NCI-H1436 (cell line): ENCODE measurements around the gene DNAJA1.

Experiments used
- DNase-seq: peaks from one replicate; lab custom pipeline; 2025; lab: John Stamatoyannopoulos, UW

DNAJA1 gene

DNA sequence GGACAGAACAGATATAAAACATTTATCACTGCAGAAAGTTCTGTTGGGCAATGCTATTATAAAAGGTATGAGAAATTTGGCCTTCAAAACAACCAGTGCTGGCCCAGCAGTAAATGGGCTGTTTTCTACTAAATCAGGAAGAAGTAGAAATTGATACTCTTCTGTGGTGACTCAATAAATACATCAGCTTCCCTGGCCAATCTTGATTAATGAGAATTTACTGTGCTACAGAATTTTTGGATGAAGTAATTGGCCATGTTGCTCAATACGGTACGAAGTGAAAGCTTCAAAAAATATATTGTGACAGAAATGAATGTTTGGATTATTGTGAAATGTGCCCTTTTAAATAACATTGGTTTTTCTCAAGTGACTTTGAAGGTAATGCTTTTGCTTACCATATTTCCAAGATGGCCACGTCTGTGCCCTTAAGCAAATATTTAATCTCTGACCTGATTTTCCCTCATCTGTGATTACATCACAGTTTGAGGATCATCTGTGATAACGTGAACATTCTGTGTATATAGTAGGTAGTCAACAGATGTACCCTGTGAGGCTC is 4.2 kb downstream of the DNAJA1 start:
- DNase-seq = no peak

DNA sequence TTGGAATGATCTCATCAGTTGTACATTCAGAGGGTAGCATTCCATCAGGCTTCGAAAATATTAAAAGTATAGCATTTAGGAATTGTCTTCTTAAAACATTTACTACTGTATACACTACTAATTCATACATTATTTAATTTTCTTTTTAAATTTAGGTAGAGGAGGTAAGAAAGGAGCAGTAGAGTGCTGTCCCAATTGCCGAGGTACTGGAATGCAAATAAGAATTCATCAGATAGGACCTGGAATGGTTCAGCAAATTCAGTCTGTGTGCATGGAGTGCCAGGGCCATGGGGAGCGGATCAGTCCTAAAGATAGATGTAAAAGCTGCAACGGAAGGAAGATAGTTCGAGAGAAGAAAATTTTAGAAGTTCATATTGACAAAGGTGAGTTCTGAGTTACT is 5.2 kb downstream of the DNAJA1 start:
- DNase-seq = no peak

DNA sequence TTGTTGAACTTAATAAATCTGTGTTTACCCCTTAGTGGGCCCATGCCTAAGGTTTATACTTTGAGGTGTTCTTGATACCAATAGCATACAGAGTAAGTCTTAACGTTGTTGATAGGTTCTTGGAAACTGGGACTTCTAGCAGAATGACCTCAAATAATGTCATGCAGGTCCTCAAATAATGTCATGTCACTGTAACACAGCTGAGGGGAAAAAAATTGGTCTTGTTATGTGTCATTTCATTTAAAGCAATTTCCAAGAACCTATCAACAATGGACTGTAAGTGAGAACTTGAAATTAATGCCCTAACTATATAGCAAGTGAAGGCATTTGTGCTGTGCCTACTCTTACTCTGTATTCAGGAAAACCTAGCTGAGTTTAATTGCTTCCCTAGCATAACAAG is 7.2 kb downstream of the DNAJA1 start:
- DNase-seq = no peak

DNA sequence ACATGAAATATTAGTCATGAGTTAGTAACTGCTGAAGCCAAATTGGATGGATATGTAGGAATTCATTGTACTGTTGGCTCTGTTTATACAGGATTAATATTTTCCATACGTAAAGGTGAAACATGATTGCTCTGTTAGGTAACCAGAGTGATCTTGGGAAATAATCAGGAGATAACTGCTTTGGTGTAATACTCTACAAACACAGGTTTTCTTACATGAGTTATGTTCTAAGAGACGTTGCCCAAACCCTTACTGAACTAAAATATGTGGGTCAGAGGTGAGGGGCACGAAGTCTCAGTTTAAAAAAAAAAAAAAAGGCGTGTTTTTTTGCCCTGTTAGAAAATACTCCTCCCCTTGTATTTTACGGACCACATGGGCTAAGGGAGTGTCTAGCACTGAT is 7.8 kb downstream of the DNAJA1 start:
- DNase-seq = no peak

DNA sequence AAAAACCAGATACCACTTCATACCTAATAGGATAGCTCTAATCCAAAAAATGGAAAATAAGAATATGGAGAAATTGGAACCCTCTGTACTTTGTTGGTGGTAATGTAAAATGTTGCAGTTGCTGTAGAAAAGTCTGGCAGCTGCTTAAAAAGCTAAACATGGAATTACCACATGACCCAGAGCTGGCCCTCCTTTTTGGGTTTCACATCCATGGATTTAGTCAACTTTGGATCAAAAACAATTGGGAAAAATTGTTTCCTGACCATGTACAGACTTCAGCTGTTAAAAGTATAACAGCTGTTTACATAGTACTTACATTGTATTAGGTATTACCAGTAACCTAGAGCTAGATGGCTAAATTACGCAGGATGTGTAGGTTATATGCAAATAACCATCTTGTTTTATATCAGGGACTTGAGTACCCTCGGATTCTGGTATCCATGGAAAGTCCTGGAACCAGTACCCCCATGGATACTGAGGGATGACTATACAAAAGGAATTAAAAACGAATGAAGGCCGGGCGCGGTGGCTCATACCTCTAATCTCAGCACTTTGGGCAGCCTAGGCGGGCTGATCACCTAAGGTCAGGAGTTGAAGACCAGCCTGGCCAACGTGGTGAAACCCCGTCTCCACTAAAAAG is 15.8 kb downstream of the DNAJA1 start:
- DNase-seq = no peak

DNA sequence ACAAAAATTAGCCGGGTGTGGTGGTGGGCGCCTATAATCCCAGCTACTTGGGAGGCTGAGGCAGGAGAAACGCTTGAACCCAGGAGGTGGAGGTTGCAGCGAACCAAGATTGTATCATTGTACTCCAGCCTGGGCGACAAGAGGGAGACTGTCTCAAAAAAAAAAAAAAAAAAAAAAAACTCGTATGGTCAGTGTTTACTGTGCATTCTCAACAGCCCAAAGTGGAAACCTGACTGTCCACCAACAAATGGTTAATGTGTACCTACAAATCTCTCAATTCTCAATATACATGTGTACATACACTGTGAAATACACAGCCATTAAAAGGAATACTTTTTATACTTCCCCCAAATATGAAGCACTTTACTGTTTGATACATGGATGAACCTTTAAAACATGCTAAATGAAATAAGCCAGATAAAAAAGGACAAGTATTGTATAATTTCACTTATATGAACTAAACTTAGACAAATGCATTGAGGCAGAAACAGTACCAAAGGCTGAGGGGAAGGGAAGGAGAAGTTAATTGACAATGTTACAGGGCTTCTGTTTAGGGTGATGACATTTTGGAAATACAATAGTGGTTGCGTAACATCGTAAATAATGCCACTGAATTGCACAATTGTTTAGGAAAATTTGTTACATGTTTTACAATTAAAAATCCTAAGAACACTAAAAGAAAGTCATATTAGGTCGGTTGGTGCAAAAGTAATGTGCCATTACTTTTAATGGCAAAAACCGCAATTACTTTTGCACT is 16.5 kb downstream of the DNAJA1 start:
- DNase-seq = no peak

DNA sequence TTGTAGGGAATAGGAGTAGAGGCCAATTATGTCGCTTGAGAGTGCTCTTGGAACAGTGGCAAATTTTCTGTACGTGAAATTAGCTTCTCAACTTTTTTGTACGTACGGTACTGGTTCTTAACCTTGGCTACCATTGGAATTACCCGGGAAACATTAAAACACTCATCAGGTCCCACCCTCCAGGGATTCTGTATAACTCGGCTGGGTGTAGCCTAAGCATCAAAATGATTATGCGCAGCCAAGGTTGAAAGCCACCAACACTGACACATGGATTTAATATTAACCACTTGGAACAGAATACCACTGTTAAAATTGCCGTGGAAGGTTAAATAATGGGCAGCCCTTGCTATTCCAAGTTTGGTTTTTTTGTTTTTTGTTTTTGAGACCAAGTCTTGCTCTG is 17.4 kb downstream of the DNAJA1 start:
- DNase-seq = no peak

DNA sequence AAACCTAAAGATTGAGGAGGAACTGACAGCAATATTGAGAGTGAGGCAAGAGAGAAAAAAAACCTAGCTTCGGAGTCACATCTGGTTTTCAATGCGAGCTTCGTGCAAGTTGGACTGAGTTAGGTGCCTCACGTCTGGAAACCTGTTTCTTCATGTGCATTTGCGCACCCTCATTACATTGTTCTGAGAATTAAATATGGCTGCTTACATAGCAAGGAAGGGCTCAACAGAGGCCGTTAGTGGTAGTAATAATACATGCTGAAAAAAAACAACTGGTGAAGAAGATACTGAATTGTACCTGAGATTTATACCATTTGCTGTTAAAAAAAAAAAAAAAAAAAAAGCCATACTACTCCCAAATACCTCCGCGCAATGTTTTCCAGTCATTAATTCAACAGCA is 18.6 kb downstream of the DNAJA1 start:
- no peak for DNase-seq

DNA sequence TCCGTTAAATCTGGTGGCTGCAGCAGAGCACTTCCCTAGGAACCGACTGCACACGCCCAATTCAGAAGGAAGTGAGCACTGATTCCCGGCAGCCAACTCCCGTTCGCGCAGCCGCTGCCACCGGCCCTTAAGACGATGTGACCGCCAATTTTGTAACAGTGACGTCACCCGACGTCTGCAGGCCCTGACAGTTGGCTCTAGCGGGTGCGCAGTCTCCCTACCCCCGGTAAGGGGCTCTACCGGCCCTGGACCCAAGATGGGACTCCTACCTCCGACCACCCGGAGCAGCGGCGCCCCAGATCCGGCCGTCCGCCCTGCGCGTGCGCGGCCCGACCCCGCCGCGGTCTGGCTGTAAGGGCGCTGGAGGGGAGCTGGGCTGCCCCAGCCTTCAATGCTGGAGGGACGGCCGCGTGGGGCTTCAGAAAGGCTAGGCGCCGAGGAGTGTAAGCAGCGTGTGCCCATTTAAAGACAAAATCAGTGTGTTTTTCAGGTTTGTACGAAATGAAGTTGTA is 19.1 kb downstream of the DNAJA1 start:
- DNase-seq = peak; percentile 83

DNA sequence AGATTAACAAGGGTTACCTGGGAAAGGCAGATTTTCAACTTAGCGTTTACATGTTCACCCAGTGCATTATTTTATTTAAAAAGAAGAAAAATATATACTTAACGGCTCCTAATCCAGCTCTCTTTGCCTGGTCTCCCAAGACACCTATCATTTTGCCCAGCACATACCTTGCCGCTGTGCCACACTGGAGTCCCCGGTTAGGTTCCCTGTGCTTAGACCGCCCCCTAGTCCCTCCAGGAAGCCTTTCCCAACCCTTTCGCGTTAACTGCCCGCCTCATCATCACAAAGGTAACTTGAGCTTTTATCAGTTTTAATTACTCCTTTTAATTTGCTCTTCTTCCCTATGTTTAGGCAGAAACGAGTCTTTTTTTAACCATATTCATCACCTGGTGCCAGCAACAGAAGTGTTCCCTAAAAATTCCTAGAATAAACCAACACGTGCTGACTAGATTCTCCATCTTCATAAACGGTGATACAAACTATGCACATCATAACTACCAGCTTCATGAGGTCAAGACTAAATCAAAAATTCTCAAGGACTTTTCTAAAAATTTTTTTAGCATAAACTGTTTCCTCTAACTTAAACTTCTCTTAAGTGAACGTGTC is 19.7 kb downstream of the DNAJA1 start:
- DNase-seq = no peak

DNA sequence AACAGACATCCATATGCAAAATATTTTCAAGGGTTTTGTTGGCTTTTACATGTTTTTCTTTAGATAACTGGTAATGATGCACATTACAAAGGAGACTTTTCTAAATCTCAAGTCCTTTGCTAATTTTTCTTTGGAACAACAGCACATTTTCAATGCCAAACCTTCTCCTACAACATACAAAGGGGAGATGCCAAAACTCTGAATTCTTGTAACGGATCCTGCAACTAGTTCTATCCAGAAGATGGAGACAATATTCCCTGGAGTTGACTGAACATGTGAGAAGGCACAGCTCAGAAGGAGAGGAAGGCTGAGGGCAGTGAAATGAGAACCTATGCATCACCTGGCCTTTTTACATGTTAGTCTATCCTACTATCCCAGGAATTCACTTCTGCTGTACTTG is 21.0 kb downstream of the DNAJA1 start:
- DNase-seq = no peak

DNA sequence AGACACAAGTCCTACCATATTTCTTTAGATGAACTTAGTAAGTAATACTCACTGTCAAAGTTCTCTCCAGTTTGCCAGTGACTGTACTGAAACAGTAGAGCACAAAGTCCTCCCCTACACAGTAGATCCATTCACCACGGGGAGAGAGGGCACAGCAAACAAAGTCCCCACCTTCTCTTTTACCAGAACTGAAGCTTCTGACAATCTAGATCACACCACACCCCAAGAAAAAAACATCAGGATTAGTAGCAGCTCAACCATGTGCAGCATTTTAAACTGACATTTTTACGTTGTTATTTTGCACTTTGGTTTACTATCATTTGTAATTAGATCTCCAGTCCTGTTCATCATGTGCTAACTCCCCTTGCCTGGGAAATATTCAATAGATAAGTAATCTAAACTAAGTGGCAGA is 23.0 kb downstream of the DNAJA1 start:
- DNase-seq = no peak

DNA sequence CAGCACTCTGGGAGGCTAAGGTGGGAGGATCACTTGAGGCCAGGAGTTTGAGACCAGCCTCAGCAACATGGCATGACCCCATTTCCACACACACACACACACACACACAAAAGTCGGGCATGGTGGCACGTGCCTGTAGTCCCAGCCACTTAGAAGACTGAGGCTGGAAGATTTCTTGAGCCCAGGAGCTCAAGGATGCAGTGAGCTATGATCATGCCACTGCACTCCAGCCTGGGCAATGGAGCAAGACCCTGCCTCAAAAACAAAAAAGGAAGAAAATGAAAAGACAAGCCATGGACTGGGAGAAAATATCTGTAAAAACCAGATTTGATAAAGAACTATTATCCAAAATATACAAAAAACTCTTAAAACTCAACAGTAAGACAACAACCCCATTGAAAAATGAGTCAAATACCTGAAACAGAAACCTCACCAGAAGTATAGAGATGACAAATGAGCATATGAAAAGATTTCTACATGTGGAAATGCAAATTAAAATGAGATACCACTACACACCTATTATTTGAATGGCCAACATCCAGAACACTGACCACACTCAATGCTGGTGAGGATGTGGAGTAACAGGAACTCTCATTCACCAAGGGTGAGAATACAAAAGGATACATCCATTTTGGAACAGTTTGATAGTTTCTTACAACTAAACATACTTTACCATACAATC is 24.7 kb downstream of the DNAJA1 start:
- DNase-seq = no peak

DNA sequence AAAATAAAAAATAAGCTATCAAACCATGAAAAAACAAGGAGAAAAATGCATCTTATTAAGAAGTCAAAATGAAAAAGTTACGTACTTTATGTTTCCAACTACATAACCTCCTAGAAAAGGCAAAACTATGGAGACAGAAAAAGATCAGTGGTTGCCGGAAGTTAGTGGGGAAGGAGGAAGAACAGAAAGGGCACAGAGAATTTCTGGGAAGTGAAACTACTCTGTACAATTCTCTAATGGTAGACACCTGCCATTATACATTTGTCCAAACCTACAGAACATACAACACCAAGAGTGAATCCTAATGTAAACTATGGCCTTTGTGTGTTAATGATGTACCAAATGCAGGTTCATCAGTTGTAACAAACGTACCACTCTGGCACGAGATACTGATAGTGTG is 26.1 kb downstream of the DNAJA1 start:
- no peak for DNase-seq

DNA sequence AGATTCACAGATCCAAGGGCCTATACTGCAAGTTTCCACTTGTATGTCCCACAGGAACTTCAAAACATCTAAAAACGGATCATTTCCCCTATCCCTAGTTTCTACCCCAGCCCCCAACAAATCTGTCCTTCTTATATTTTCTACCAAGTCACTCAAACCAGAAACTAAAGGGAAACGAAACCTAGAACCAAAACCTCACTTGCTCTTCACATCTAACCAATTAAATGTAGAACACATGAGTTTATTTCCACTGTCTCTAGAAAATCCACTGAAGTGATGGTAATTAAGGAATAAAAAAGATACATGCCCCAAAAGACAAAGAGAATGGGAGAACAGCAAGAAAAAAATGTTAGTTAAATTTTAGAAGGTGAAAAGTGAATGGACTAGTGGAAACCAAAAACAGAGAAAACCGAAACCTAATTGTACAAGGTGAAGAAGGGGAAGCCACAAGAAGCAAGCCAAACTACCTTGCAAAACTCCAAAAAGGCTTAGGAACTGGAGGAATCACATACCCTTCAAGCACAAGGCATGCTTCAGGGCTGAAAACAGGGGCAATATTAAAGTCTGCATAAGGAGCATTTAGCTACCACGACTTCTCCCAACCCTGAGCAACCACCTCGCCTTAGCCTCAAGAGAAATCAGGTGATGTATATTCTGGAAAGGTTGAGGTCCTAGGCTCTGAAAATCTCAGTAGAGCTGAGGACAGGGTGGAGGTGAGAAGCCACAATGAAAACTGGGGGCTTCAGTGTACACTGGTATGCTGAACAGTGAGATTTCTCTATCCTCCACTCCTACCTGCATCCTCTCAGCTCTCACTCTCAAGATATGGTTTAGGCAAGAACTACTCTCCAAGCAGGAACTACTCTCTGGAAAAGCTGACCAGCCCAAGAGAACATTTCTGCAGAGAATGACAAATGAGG is 40.3 kb downstream of the DNAJA1 start:
- no peak for DNase-seq

DNA sequence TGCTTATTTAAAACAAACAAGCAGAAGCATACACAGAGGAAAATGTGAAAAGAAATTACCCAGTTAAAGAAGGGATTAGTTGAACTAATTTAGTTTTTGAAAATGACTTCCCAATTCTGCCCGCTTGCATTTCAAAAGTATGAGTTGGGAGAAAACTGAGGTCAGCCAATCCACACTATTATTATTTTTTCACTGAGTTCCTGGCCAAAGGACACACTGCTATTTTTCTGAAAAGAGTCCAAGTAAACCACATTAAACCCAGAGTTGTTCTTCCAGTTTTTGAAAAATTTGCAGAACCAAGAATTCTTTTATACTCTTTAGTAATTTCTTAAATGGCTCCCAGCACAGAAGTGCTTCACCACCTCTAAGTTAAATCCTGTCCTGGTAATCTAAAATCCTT is 43.9 kb downstream of the DNAJA1 start:
- DNase-seq = no peak

DNA sequence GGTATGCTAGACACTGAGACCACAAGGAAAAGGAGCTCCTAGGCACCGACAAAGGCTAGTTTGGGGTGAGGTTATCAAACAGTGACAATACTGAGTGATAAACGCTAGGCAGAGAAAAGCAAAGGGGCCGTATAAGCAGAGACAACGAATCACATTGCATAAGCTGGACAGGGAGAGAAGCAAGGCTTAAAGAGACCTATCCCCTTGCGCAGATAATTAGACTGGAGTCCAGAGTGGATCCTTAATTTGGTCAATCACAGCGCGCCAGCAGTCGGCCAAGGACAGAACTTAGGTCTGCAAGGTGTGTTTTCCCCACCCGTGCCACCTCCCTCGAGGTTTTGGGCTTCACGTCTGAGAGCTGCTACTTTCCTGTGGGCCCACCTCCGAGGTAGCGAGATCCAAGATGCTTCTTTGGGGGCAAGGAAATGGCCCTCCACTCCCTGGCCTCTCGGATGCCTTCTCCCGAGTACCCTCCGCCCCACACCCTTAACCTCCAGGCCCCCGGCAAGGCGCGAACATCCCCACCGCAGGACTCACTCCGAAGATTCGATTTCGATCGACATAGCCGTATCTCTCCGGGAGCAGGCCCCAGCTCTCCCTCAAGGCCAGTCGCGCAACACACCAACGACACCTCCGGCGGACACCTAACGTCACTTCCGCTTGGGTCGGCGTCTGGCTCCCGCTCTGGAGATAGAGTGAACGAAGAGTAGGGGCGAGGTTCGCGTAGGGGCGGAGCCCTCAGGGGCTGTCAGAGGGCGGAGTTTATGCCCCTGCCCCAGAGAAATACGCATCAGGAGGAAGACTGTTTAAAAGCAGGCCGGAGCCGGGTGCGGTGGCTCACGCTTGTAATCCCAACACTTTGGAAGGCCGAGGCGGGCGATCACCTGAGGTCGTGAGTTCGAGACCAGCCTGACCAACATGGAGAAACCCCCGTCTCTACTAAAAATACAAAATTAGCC is 51.3 kb downstream of the DNAJA1 start, which contains the start of gene SMU1:
SMU1 (minus strand) TSS at position 629 of the 959 bp plus-strand sequence; CDS start at position 563, 66 bp downstream.
- peak; percentile 98 for DNase-seq

DNA sequence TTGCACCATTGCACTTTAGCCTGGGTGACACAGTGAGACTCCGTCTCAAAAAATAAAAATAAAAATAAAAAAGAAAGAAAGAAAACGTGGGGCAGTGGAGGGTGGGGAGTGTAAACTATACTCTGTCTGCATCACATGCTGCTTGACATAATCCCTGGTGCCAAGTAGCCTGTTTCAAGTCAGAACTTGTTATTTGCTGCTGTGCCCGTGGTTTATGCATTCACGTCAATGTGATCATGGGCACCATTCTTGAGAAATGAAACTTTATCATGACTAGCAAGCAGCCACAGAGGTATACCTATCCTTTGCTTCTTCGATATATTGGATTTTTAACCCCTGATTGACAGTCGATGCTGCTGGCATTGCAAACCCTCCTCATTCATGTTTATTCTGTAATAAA is 55.5 kb downstream of the DNAJA1 start:
- no peak for DNase-seq

DNA sequence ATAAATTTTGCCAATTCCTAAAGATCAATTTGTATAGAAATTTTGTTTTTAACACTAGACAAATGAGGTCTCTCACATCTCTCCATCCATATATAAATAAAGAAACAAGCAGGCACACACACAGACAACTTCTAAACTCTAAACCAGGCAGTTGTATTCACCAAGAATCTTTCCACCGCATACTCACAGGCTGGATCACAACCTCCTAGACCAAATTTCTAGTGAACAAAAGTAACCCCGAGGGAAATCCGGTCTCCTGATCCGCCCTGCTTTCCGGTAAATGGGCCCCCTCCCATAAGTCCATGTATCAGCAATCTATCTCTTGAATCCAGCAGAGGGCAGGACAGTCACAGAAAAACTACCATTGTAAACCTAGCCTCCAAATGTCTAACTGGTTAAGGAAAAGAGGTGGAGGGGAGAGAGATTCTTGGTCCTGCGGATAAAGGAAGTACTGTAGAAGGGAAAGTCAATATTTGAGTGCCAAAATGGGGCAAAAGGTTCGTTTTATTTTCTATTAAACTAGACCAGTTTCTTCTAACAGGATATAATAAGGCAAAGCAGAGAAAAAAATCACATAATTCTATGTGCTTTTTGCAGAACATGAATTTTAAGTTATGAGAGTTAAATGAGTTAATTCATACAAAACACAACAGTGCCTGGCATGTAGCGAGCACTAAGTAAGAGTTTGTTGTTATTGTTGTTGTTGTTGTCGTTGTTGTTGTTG is 56.2 kb downstream of the DNAJA1 start:
- DNase-seq = peak; percentile 78
